ENCODE results near the gene RIC8A.
"Not testable (repeated sequence)": the region's sequence is repeated elsewhere in the genome, so short reads cannot be mapped to it uniquely, and the experiment has no call there.

- TF ChIP-seq BACH1 (IDR thresholded peaks at IDR 0.05; ENCODE audit: borderline replicate concordance); NFYB (IDR thresholded peaks at IDR 0.05; ENCODE audit: insufficient read depth, low read depth, low read length): not testable (repeated sequence)
Observed at GRCh38 chr11:189200-189783, 18.2 kb upstream of the RIC8A start.
